GM12878 (cell line): ENCODE results near the gene GYS2.

Source experiments
- CTCF ChIP-seq, 3 experiments: IDR thresholded peaks in 2 of 3; conservative IDR thresholded peaks in 1 of 3; 2 replicates each; pipeline ENCODE4 v1.5.1; 2011; ENCODE audit warnings: low read depth in 3 of 3, low read length in 3 of 3, mild to moderate bottlenecking in 3 of 3, control low read depth in 2 of 3, moderate library complexity in 2 of 3, inconsistent platforms in 1 of 3, mixed read lengths in 1 of 3; ENCODE audit not compliant: control insufficient read depth in 2 of 3, insufficient read depth in 1 of 3; ENCODE audit errors: extremely low read depth in 1 of 3
- EED ChIP-seq: sonication (generic); IDR thresholded peaks from 2 replicates; pipeline ENCODE4 v1.6.1; 2016; ENCODE audit warnings: antibody characterized with exemption, low read depth
- EZH2 ChIP-seq: IDR thresholded peaks from 2 replicates; pipeline ENCODE4 v1.6.1; 2012; ENCODE audit warnings: low read depth, mild to moderate bottlenecking, control low read depth, inconsistent platforms, low read length, borderline replicate concordance; ENCODE audit not compliant: control insufficient read depth
- RELA ChIP-seq: fragments of 450-650 bp; IDR thresholded peaks from 2 replicates; pipeline ENCODE4 v1.8.0; 2014; ENCODE audit warnings: borderline replicate concordance; ENCODE audit not compliant: partially characterized antibody
- SPI1 ChIP-seq: IDR thresholded peaks from 2 replicates; pipeline ENCODE4 v1.6.1; 2011; ENCODE audit warnings: low read depth, mild to moderate bottlenecking, low read length, moderate library complexity, borderline replicate concordance; ENCODE audit not compliant: insufficient read depth
- TCF7 ChIP-seq: IDR thresholded peaks from 2 replicates; pipeline ENCODE4 v1.6.1; 2014; ENCODE audit warnings: antibody characterized with exemption, borderline replicate concordance
- TF ChIP-seq, protein P1 (sequence below): IDR thresholded peaks from 2 replicates; pipeline ENCODE4 v1.6.1; 2012; ENCODE audit warnings: mild to moderate bottlenecking, low read depth, low read length

DNA sequence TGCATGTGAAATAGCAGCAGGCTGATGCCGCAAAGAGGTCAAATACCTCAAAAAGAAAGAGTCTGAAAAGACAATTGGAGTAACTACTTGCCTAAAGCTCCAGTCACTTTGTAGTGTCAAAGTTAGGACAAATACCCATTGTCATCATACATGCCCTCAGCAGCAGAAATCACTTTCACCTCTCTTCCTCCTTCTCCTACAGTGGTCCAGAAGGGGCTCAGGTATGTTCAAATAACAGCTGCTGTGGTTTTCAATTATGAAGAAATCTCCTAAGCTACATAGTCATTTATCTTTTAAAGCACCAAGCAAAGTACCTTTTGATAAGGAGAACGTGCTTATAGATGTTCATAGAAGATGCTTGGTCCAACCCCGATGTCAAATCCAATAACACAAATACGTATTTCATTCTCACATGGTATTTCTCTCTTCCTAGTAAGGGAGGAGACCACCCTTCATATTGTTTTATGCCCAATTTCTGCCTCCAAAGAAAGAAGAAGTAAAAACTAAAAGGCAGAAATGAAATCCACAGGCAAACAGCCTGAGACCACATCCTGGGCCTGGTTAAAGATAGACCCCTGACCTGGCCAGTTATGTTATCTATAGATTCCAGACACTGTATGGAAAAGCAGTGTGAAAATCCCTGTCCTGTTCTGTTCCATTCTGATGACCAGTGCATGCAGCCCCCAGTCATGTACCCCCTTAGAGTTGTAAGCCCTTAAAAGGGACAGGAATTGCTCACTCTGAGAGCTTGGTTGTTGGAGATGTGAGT lies 23.7 kb downstream of the GYS2 start:
- TF ChIP-seq SPI1 (no peak), CTCF (IDR thresholded peaks at IDR 0.05 in 2 of 3, conservative IDR thresholded peaks at IDR 0.05 in 1 of 3; ENCODE audit: control insufficient read depth in 2 of 3, extremely low read depth in 1 of 3, insufficient read depth in 1 of 3, low read depth in 3 of 3, low read length in 3 of 3) (no peak), EED (no peak), RELA (no peak), EZH2 (no peak), TCF7 (no peak)
- TF ChIP-seq, protein P1, sequence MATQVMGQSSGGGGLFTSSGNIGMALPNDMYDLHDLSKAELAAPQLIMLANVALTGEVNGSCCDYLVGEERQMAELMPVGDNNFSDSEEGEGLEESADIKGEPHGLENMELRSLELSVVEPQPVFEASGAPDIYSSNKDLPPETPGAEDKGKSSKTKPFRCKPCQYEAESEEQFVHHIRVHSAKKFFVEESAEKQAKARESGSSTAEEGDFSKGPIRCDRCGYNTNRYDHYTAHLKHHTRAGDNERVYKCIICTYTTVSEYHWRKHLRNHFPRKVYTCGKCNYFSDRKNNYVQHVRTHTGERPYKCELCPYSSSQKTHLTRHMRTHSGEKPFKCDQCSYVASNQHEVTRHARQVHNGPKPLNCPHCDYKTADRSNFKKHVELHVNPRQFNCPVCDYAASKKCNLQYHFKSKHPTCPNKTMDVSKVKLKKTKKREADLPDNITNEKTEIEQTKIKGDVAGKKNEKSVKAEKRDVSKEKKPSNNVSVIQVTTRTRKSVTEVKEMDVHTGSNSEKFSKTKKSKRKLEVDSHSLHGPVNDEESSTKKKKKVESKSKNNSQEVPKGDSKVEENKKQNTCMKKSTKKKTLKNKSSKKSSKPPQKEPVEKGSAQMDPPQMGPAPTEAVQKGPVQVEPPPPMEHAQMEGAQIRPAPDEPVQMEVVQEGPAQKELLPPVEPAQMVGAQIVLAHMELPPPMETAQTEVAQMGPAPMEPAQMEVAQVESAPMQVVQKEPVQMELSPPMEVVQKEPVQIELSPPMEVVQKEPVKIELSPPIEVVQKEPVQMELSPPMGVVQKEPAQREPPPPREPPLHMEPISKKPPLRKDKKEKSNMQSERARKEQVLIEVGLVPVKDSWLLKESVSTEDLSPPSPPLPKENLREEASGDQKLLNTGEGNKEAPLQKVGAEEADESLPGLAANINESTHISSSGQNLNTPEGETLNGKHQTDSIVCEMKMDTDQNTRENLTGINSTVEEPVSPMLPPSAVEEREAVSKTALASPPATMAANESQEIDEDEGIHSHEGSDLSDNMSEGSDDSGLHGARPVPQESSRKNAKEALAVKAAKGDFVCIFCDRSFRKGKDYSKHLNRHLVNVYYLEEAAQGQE: no peak
